NK-92 treated with Interleukin-12 subunit alpha and Interleukin-12 subunit beta, amount 100 ng/mL, for 24 hours (cell line): ENCODE data around the gene OR10H1.
"Not testable (repeated sequence)": the region's sequence is repeated elsewhere in the genome, so short reads cannot be mapped to it uniquely, and the experiment has no call there.

Source experiments
- DNase-seq: peaks from one replicate; lab custom pipeline; 2025; lab: John Stamatoyannopoulos, UW

Gene OR10H1

GRCh38 chr19:15774159-15774558, 41.3 kb downstream of the OR10H1 start:
- not testable (repeated sequence) for DNase-seq

GRCh38 chr19:15769586-15769985, 45.9 kb downstream of the OR10H1 start:
- no peak for DNase-seq

GRCh38 chr19:15759962-15760565, 55.4 kb downstream of the OR10H1 start:
- no peak for DNase-seq

- DNase-seq = no peak
These were observed 57.1 kb downstream of the OR10H1 start for GRCh38 chr19:15758379-15758778.
